HG03558 (cell line): ENCODE results near the gene DOCK11.
"Not testable (repeated sequence)": the region's sequence is repeated elsewhere in the genome, so short reads cannot be mapped to it uniquely, and the experiment has no call there.

Experiments used
- ATAC-seq: cut with Tn5 transposase; IDR thresholded peaks from one replicate; pipeline ENCODE4 v1.9.1; 2021; ENCODE audit warnings: moderate number of reproducible peaks; ENCODE audit not compliant: unreplicated experiment; ENCODE audit errors: extremely low read depth

The DOCK11 gene

DNA sequence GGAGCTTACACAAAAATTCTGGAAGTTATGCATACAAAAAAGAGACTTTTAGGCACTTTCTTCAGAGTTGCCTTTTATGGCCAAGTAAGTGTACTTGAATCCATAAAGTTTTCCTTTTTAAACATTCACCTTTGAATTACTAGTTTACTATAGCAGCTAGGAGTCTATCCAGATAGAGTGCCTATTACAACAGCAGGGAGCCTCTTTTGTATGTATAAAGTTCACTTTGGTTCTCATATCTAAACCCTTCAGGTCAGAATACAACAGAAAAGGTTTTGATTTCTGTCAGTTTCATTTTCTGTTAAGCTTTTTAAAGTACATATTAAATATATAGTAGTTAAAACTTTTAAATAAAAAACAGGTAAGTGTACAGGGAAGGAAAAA, 180.3 kb downstream of the DOCK11 start:
- ATAC-seq, result no peak

DNA sequence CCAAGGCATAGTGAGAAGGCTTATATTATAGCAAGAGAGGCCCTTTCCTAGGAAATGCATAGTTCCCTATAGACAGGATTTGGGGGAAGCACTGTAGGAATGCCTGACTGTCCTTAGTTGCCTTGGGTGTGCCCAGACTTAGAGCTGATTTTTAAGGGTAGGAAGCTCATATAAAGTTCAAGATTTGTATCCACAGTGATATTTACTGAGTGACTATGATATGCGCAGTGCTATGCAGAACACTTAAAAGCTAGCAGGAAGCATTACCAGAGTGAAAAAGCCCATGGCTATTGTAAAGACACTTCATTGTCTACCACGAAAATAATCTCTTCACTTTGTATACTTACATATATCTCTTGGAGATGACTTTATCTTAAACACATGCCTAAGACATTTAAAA, 181.7 kb downstream of the DOCK11 start:
- ATAC-seq, result no peak

DNA sequence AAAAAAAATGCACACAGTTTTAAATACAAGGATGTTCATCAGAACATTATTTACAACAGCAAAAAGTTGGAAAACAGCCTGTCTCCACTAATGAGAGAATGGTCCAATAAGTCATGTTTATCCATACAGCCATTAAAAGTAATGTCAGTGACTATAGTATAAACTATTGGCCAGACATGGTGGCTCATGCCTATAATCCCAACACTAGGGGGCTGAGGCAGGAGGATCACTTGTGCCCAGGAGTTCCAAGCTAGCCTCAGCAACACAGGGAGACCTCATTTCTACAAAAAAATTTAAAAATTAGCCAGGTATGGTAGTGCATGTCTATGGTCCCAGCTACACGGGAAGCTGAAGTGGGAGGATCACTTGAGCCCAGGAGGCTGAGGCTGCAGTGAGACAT, 183.7 kb downstream of the DOCK11 start:
- ATAC-seq, result no peak

DNA sequence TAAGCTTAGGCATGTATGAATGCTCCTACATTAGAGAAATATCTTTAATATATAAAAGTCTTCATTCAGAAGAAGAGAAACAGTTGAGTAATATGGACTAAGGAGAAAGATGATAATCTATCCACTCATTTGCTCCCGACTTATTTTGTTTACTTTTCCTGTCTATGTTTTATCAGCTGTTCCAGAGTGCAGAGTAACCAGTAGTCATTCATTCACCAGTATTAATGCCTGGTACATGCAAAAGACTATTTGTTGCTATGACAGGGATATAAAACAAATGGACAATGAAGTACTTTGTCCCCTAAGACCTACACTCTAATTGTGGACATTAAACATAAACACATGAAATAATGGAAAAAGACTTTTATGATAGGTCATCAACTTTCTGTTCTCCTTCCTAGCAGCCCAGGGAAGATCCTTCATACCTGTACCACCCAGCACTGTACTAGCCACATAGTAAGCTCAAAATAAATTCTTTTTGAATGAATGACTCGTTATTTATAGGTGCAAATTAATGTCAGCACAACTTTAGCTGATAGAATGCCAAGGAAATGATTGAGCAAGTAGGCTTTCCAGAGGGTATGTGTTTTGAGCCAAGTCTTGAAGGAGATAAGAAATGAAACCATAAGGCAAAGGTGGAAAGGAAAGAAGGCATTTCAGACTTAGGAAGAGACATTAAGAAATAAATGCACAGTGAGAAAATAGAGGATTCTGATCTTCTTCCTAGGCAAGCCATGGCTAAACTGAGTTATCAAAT, 186.8 kb downstream of the DOCK11 start:
- ATAC-seq, result no peak

DNA sequence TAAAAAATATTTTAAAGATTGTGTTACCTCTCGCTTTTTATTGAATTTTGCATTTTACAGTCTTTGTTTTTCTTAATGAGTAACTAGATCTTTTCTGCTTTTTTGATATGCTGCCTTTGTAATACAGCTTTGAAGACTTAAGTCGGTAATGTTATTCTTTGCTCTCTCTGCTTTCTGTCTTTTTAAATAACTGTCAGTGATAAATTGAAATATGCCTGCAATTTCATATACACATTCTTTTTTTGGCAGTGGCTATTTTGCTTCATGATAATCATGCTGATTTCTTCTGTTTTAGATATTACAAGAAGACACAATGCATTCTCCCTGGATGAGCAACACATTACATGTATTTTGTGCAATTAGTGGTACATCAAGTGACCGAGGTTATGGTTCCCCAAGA, 189.8 kb downstream of the DOCK11 start:
- ATAC-seq, result no peak

DNA sequence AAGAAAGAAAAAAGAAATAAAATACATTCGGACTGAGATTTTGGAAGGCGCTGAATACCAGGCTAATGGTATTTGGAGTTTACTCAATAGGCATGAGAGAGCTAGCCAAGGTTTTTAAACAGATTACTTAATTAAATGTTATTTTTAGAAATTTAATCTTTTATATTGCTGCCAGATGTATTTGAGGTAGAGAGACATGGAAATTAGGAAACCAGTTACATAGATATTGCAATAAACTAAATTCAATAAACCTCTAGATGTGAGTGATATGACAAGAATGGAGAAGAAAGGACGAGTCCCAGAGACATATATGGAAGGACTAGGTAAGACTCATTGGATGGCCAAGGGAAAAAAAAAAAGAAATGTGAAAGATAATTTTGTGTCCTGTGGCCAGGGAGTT, 193.3 kb downstream of the DOCK11 start:
- no peak for ATAC-seq

DNA sequence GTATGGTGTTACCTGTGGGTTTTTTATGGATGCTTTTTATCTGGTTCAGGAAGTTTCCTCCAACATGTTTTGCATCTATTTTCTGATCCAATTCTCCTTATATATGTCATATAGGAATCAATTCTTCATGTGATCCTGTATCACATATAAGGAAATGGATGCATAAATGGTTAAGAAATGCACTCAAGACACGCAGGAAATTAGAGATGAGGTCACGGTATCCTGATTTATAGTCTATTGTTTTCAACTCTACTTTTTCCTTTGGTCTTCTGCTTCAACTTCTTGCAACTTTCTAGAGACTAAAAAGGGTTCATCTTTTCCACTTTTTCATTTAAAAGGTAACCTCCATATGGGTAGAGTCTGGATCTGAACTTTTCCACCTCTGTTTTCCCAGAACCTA, 198.2 kb downstream of the DOCK11 start:
- no peak for ATAC-seq

DNA sequence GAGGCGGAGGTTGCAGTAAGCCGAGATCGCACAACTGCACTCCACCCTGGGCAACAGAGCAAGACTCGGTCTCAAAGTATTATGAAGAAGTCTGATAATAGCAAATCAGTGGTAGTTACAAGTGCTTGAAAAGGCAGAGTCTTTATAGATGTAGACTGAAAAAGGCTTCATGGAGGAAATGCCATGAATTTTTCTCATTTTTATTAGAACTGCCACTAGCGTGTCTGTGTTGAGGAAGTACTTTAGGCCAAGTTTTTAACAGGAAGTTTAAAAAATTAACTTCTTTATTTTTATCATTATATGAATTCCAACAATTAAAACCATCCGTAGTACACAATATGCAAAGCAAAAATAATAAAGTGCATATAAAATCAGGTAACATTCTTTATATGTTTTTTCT, 199.0 kb downstream of the DOCK11 start:
- ATAC-seq, result no peak

DNA sequence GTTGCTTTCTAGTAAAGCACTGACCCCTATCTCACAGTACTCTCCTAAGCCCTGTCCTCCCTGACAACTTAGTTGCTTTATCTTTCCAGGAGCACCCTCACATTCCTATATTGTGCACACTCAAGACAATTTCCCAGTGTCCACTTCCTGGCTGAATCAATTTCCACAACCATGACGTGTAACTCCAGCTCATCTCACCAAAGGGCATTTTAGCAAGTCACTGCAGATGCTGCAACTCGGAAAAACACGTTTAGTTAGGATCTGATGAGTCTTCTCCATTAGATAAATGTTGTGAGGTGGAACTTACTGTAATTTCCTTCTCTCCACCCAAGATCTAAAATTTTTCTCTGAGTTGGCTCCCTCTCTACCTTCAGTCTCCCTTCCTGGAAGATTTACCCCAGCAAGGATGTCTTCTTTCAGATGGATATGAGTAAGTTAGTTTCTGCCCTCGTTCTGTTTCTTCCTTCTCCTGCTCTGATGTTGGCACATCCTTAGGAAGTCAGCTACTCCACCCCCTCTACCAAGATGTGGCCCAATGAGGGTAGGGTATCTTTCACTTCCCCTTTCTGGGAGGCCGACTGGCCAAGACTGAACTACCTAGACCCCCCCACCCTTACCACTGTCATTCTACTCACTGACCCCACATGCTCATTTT, 203.0 kb downstream of the DOCK11 start:
- ATAC-seq, result no peak

DNA sequence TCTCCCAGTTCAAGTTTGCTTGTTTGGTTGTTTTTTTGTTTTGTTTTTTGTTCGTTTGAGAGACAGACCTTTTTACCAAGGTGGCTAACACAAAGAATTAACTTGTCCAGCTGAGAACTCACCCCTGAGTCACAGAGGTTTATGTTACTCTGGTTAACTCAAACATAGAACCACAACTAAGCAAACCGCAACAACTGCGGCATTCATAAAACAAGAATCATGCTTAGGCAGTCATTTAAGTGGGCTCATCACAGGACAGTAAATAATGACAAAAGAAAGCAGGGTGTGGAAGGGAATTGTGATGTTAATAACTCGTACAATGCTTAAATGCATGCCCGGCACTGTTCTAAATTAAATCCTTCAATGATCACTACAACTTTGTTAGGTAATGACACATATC, 207.1 kb downstream of the DOCK11 start:
- ATAC-seq, result no peak

DNA sequence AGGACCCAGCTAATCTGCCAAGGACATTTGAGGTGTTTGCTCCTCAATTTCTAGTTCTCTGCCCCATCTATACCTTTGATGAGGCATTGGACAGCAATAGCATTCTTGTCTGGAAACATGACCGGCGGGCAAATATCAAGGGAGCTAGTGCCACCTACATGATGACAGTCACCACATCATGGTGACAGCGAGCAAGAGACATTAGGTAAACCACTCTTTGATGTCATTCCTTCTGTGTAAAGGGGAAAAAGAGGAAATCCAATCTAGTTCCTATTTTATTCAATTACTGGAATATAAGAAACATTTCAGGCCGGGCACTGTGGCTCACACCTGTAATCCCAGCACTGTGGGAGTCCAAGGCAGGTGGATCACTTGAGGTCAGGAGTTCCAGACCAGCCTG, 211.1 kb downstream of the DOCK11 start:
- no peak for ATAC-seq

DNA sequence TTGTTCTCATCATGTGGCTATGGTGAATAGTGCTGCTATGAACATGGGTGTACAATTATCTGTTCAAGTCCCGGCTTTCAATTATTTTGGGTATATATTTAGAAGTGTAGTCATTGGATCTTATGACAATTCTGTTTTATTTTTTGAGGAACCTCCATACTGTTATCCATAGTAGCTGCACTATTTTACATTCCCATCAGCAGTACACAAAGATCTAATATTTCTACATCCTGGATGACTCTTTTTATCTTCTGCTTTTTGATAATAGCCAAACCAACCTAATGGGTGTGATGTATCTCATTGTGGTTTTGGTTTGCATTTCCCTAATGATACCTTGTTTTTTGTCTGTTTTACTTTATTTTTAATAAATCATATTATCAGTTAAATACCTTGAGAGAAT, 218.9 kb downstream of the DOCK11 start:
- no peak for ATAC-seq

DNA sequence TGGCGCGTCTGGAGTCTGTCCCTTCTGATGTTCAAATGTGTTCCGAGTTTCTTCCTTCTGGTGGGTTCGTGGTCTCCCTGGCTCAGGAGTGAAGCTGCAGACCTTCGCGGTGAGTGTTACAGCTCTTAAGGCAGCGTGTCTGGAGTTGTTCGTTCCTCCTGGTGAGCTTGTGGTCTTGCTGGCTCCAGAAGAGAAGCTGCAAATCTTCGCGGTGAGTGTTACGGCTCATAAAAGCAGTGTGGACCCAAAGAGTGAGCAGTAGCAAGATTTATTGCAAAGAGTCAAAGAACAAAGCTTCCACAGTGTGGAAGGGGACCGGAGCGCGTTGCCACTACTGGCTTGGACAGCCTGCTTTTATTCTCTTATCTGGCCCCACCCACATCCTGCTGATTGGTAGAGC, 220.3 kb downstream of the DOCK11 start:
- not testable (repeated sequence) for ATAC-seq

DNA sequence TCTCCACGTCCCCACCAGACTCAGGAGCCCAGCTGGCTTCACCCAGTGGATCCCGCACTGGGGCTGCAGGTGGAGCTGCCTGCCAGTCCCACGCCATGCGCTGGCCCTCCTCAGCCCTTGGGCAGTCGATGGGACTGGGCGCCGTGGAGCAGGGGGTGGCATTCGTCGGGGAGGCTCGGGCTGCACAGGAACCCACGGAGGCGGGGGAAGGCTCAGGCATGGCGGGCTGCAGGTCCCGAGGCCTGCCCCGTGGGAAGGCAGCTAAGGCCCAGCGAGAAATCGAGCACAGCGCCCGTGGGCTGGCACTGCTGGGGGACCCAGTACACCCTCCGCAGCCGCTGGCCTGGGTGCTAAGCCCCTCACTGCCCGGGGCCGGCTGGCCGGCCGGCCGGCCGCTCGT, 221.2 kb downstream of the DOCK11 start:
- not testable (repeated sequence) for ATAC-seq

DNA sequence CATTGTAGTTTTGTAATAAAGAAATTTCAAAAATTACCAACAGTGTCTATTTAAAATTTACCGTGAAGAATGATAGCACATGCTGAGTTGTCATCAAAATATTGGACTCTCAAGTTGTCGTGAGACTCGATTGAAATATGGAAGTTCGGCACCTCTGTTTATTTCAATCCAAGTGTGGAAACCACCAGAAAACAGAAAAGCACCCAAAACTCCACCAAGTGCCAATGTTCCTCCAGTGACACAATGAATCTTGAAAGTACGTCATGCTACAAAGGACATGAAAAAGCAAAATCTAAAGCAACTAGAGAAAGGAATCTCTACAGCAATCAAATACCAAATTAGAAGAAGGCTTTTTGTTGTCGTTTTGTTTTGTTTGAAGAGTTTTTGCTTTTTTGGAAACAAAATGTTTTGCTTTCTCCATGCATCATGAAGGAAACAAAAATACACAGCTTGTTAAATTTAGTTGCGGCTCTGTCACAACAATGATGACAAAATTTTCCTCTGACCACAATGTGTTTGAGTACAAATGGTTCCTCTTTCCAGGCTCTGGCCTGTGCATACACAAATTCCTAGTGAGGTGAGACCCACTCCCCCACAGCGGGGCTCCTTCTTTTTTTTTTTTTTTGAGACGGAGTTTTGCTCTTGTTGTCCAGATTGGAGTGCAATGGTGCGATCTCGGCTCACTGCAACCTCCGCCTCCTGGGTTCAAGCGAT, 222.2 kb downstream of the DOCK11 start:
- ATAC-seq, result no peak

DNA sequence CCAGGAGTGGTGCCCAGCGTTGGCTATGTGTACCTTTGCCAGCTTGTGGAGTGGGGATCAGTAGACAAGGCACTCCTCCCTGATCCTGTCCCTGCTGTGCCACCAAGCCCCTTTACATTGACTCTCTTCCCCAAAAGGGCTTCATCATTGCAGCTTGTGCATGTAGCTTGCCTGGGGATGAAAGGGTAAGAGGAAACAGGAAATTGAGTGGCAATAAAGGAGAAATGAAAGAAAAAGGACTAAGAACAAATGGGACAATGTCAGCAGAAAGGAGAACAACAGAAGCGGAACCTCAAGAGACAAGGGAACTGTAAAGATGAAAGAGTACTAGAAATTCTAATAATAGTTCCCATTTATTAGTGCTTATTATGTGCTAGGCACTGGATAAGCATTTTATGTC, 223.1 kb downstream of the DOCK11 start:
- no peak for ATAC-seq

DNA sequence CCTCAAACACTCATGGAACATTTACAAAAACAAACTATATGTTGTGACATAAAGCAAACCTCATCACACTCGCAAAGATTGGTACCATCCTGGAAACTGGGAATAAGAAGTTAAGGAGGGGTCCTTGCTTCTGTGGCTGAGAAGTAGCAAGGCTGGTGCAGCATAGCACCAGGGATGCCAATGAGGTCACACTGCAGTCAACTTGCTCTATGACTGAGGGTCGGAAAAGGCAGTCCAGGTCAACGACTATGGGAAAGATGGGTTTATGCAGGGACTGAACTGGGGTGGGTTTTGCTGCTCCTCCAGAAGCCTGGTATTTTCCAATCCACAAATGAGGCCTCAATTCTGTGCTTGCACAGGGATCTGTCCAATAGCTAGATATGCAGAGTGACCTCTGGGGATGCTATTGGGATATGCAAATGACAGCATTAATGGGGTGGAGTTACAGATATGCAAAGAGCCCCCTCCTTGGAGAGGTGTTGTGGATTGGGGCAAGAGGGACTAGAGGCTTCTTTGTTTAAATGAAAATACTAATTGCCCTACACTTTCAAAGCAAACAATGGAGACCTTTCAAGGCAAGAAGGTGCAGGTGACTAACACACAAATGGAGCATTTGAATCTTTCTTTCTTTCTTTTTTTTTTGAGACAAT, 224.6 kb downstream of the DOCK11 start:
- ATAC-seq, result no peak

DNA sequence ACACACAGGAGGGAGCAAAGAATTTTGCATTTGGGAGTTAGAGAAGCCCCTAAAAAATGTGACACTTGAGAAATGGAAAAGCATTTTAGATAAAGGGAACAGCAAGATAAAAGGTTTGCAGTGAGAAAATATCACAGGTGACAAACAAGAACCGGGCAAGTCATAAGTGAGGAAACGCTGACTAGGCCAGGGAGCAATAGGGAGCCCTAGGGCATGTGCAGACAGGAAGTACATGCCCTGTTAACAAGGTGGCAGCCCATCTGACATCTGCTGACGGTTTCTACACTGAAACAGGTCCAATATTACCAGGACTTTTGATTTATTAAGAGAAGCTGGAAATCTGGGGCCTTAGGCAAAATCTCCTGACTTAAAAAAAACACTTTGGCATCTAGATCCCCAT, 227.8 kb downstream of the DOCK11 start:
- ATAC-seq, result no peak

DNA sequence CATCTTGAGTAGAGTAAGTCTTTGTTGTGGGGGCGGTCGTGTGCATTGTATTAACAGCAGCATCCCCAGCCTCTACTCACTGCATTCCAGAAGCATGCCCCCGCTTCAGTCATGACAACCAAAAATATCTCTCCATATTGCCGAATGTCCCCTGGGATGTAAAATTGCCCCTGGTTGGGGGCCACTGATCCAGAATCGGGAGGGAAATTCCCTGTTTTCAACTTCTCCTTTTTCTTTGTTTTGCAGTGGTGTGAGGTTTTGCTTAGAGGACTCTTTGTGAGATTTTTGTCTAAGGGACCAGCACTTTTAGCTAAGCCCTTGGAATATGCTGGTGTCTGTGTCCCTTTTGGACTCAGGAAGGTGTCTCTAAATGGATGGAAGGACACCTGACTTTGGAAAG, 228.8 kb downstream of the DOCK11 start:
- no peak for ATAC-seq

DNA sequence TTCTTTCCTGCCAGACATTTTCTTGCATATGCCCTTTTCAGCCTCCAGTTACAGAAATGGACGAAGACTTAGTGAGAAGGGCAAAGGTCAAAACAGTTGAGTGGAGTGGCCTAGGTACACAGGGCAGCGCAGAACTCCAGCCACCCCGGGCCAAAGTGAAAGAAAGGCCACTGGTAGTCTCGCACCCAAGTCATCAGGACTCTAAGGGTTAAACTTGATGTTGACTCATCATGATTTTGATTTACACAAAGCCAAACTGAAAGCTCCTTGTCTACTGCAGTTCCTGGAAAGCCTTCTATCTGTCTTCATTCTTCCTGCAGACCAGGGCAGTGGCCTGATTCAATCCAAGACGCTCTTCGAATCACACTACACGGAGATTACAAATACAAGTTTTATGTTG, 229.2 kb downstream of the DOCK11 start:
- ATAC-seq, result no peak

DNA sequence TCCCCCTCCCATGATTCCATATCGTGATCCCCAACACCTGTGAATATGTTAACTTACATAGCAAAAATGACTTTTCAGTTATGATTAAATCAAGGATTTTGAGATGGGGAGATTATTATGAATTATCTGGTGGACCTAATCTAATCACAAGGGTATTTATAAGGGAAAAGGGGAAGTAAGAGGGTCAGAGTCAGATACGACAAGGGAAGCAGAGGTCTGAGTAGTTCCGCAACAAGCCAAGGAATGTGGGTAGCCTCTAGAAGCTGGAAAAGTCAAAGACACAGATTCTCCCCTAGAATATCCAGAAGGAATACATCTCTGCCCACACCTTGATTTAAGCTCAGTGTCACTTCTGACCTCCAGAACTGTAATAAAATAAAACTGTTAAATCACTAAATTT, 230.8 kb downstream of the DOCK11 start:
- no peak for ATAC-seq
